CD14-positive monocyte (primary cell): ENCODE measurements around the gene SLC35F2. TPM values are rescaled to one million over a fixed set of nuclear protein-coding genes. Genes with fewer than 3 reads are reported as not detected.

Experiments
- DNase-seq, 3 donors: peaks; one replicate each; pipeline ENCODE4 v3.0.0-alpha.2; 2011 to 2022
- H2AFZ ChIP-seq: 2 replicates; pipeline ENCODE4 v1.6.0; 2012; ENCODE audit warnings: mild to moderate bottlenecking, low read depth, low read length, inconsistent platforms; ENCODE audit not compliant: insufficient read depth, poor library complexity, severe bottlenecking
- H3K27ac ChIP-seq, 2 donors: 1 replicate in 1 of 2; 2 replicates in 1 of 2; pipeline ENCODE4 v1.5.1; 2012 to 2013; ENCODE audit warnings: low read length in 2 of 2, control low read depth in 1 of 2, inconsistent platforms in 1 of 2, low read depth in 1 of 2, mild to moderate bottlenecking in 1 of 2
- H3K27me3 ChIP-seq, 2 donors: one replicate each; pipeline versions ENCODE4 v1.6.0 to v1.6.1; 2011 to 2013; ENCODE audit warnings: low read length in 2 of 2; ENCODE audit not compliant: control insufficient read depth in 2 of 2, insufficient read depth in 2 of 2
- H3K36me3 ChIP-seq, 2 donors: replicated peaks in 1 of 2; 1 replicate in 1 of 2; 2 replicates in 1 of 2; pipeline versions ENCODE4 v1.5.1 to v1.6.1; 2012 to 2013; ENCODE audit warnings: low read length in 2 of 2, control low read depth in 1 of 2, inconsistent platforms in 1 of 2, mild to moderate bottlenecking in 1 of 2; ENCODE audit not compliant: insufficient read depth in 2 of 2, control insufficient read depth in 1 of 2
- H3K4me1 ChIP-seq, 2 donors: 1 replicate in 1 of 2; 2 replicates in 1 of 2; pipeline versions ENCODE4 v1.5.1 to v1.6.1; 2012 to 2013; ENCODE audit warnings: low read length in 2 of 2, control low read depth in 1 of 2, inconsistent platforms in 1 of 2, mild to moderate bottlenecking in 1 of 2, moderate library complexity in 1 of 2; ENCODE audit not compliant: insufficient read depth in 2 of 2, control insufficient read depth in 1 of 2
- H3K4me2 ChIP-seq: replicated peaks from 2 replicates; pipeline ENCODE3; 2012; ENCODE audit warnings: low read length, moderate library complexity, mild to moderate bottlenecking; ENCODE audit not compliant: poor library complexity, severe bottlenecking; ENCODE audit errors: extremely low read depth
- H3K4me3 ChIP-seq, 3 experiments: fragments of 200-600 bp in 1 of 3; sonication (generic) in 1 of 3; replicated peaks in 1 of 3; 1 replicate in 2 of 3; 2 replicates in 1 of 3; pipeline ENCODE4 v1.5.1; 2011 to 2013; ENCODE audit warnings: low read length in 3 of 3, mild to moderate bottlenecking in 3 of 3, control low read depth in 2 of 3, low read depth in 2 of 3, inconsistent platforms in 1 of 3, moderate library complexity in 1 of 3
- H3K79me2 ChIP-seq: 2 replicates; pipeline ENCODE4 v1.6.0; 2012; ENCODE audit warnings: mild to moderate bottlenecking, control low read depth, inconsistent platforms, low read length, moderate library complexity; ENCODE audit not compliant: insufficient read depth
- H3K9ac ChIP-seq: 2 replicates; pipeline ENCODE4 v1.6.0; 2017; ENCODE audit warnings: low read length, mild to moderate bottlenecking; ENCODE audit not compliant: insufficient read depth, poor library complexity, severe bottlenecking
- H3K9me3 ChIP-seq, 2 donors: replicated peaks in 1 of 2; 1 replicate in 1 of 2; 2 replicates in 1 of 2; pipeline versions ENCODE4 v1.5.1 to v1.6.1; 2012 to 2013; ENCODE audit warnings: low read length in 2 of 2, control low read depth in 1 of 2; ENCODE audit not compliant: control insufficient read depth in 1 of 2, insufficient read depth in 1 of 2
- H4K20me1 ChIP-seq: 2 replicates; pipeline ENCODE4 v1.6.0; 2012; ENCODE audit warnings: mild to moderate bottlenecking, low read length, control low read depth, moderate library complexity; ENCODE audit not compliant: insufficient read depth
- H3K27ac Mint-ChIP-seq, 7 donors: one replicate each; pipeline ENCODE4 v1.8.0; 2020; ENCODE audit warnings: mild to moderate bottlenecking in 7 of 7, mixed read lengths in 7 of 7, moderate library complexity in 6 of 7, inconsistent platforms in 2 of 7
- H3K27me3 Mint-ChIP-seq, 3 donors: one replicate each; pipeline ENCODE4 v1.8.0; 2021 to 2022; ENCODE audit warnings: low read depth in 3 of 3, mild to moderate bottlenecking in 3 of 3, mixed read lengths in 3 of 3, moderate library complexity in 3 of 3, inconsistent platforms in 1 of 3
- H3K36me3 Mint-ChIP-seq, 2 donors: one replicate each; pipeline ENCODE4 v1.8.0; 2020; ENCODE audit warnings: mixed read lengths in 2 of 2, inconsistent platforms in 1 of 2, mild to moderate bottlenecking in 1 of 2
- H3K4me1 Mint-ChIP-seq: one replicate; pipeline ENCODE4 v1.8.0; 2020; ENCODE audit warnings: mild to moderate bottlenecking, mixed read lengths
- H3K4me3 Mint-ChIP-seq, 2 donors: one replicate each; pipeline ENCODE4 v1.8.0; 2020; ENCODE audit warnings: mild to moderate bottlenecking in 2 of 2, mixed read lengths in 2 of 2, moderate library complexity in 1 of 2
- H3K9me3 Mint-ChIP-seq, 7 donors: one replicate each; pipeline ENCODE4 v1.8.0; 2020 to 2022; ENCODE audit warnings: mixed read lengths in 7 of 7, mild to moderate bottlenecking in 6 of 7, moderate library complexity in 6 of 7, inconsistent platforms in 2 of 7
- CTCF ChIP-seq: fragments of 200-600 bp; IDR thresholded peaks from one replicate; pipeline ENCODE4 v1.8.0; 2022; ENCODE audit warnings: antibody characterized with exemption, mild to moderate bottlenecking
- WGBS: methylation state at CpG from one replicate; pipeline ENCODE4 v1.1.5; 2013; ENCODE audit warnings: missing lambda C conversion rate; ENCODE audit not compliant: insufficient coverage; 5-methylcytosine and 5-hydroxymethylcytosine counted together
- intact Hi-C, 2 donors: fragments of 100-400 bp; cut with micrococcal nuclease; formaldehyde crosslinking; loops; one replicate each; pipeline versions ENCODE4 v1.15.0 to v1.15.1; 2023
- polyA minus RNA-seq: library from RNA; depleted of rRNA, polyadenylated mRNA; stranded (reverse); fragments of >200 nt; gene quantifications from 2 replicates; pipeline ENCODE4 v1.2.3, GENCODE V29; 2012
- polyA plus RNA-seq, 3 donors: library from polyadenylated mRNA; depleted of rRNA in 1 of 3; unstranded in 2 of 3; stranded (reverse) in 1 of 3; fragments of 300-500 nt in 2 of 3; fragments of >200 nt in 1 of 3; fragmentation: Illumina TruSeq in 2 of 3; gene quantifications; 1 replicate in 2 of 3; 2 replicates in 1 of 3; pipeline ENCODE4 v1.2.3, GENCODE V29; 2012 to 2021
- total RNA-seq, 12 experiments: library from RNA in 1 of 12; stranded (reverse) in 1 of 12; fragments of 120-200 nt in 1 of 12; gene quantifications; one replicate each; pipeline ENCODE4 v1.2.4 and lab custom pipeline; 2013 to 2026; ENCODE audit warnings: mixed read lengths in 6 of 12, inconsistent platforms in 1 of 12

SLC35F2 gene
- total RNA-seq (2013), result 0.39 TPM
- under 1 TPM in 2 of 3 donors, not detected in 1; 0.24 to 0.25 TPM for polyA plus RNA-seq
- polyA minus RNA-seq, result 0.14 and 0.88 TPM in 2 replicates
- 1.3 to 11.3 (median 3.4) reads per million in 11 experiments for total RNA-seq (lab: John Stamatoyannopoulos, UW)

GRCh38 chr11:107858217-107859070 is at the start of gene SLC35F2:
SLC35F2 (minus strand) TSS chr11:107858787; CDS start chr11:107858767, 20 bp downstream.
- H3K4me1 Mint-ChIP-seq, result peaks cover 28% of the 10 kb centered on the region
- peaks cover 0 to 12% (median 9%) of the 10 kb centered on the region in 7 donors for H3K9me3 Mint-ChIP-seq
- Histone ChIP-seq H3K4me2 (peak within 1 kb of the TSS; percentile 91), H3K27ac (peak within 1 kb of the TSS in 1 of 2 donors; percentile 32), H3K4me1 (peaks cover 24 to 25% of the 10 kb centered on the region in 2 donors), H3K4me3 (peak within 1 kb of the TSS; percentile 61 to 83 (median 64)), H3K79me2 (no peaks in the 10 kb centered on the region), H2AFZ (peak within 1 kb of the TSS; percentile 87), H3K9ac (peak within 1 kb of the TSS; percentile 64), H3K27me3 (peaks cover 3 to 21% of the 10 kb centered on the region in 2 donors), H3K36me3 (no peaks in the 10 kb centered on the region), H3K9me3 (no peaks in the 10 kb centered on the region), H4K20me1 (no peaks in the 10 kb centered on the region)
- TF ChIP-seq CTCF, result no peak
- H3K27ac Mint-ChIP-seq, result peak within 1 kb of the TSS; percentile 12 to 90 (median 67)
- under 1% methylated on average over 67 of the region's 73 CpGs for WGBS
- peak within 1 kb of the TSS; percentile 92 to 94 for H3K4me3 Mint-ChIP-seq
- DNase-seq, result peak; percentile 37 to 57 (median 44)
- intact Hi-C loops, result loop anchor here in 1 of 2 donors (5.0 kb wide), 1 partner anchor 61 kb away; no protein-coding TSS in a partner anchor
- H3K36me3 Mint-ChIP-seq, result peaks cover 3 to 4% of the 10 kb centered on the region in 2 donors
- H3K27me3 Mint-ChIP-seq, result peaks cover 28 to 41% (median 40%) of the 10 kb centered on the region in 3 donors

GRCh38 chr11:107908211-107908610 is 49.6 kb upstream of the SLC35F2 start:
- intact Hi-C loops, result no loop called here
- Histone ChIP-seq H3K4me3 (no peak overlapping the region), H3K27ac (no peak overlapping the region), H3K9ac (no peak overlapping the region), H3K4me1 (no peaks in the 10 kb centered on the region), H4K20me1 (no peaks in the 10 kb centered on the region), H3K36me3 (no peaks in the 10 kb centered on the region), H3K27me3 (peaks cover 0 to 2% of the 10 kb centered on the region in 2 donors), H3K4me2 (no peak overlapping the region), H3K79me2 (no peaks in the 10 kb centered on the region), H3K9me3 (no peaks in the 10 kb centered on the region), H2AFZ (no peak overlapping the region)
- peaks cover 7 to 33% (median 22%) of the 10 kb centered on the region in 3 donors for H3K27me3 Mint-ChIP-seq
- H3K36me3 Mint-ChIP-seq, result no peaks in the 10 kb centered on the region
- H3K4me1 Mint-ChIP-seq, result peaks cover 4% of the 10 kb centered on the region
- peaks cover 0 to 16% (median 2%) of the 10 kb centered on the region in 7 donors for H3K9me3 Mint-ChIP-seq
- H3K4me3 Mint-ChIP-seq, result peak overlapping the region in 1 of 2 donors; percentile 3
- no peak for TF ChIP-seq CTCF
- peak overlapping the region in 1 of 7 donors; percentile 18 for H3K27ac Mint-ChIP-seq
- 59% methylated on average over 22 of the region's 23 CpGs for WGBS
- DNase-seq, result no peak
